H9 (cell line): ENCODE results near the gene RAB3A. TPM values are rescaled to one million over a fixed set of nuclear protein-coding genes. Genes with fewer than 3 reads are reported as not detected.

ENCODE experiments used
- DNase-seq: peaks from one replicate; pipeline ENCODE4 v3.0.0-alpha.2; 2017
- H2AFZ ChIP-seq: one replicate; pipeline ENCODE4 v1.6.1; 2013; ENCODE audit warnings: mild to moderate bottlenecking, low read length, control low read depth, moderate library complexity
- H2AK5ac ChIP-seq: 2 replicates; pipeline ENCODE4 v1.6.1; 2013; ENCODE audit warnings: low read length, control low read depth, mixed read lengths; ENCODE audit not compliant: insufficient read length
- H2BK120ac ChIP-seq: one replicate; pipeline ENCODE4 v1.6.1; 2013; ENCODE audit warnings: low read depth, mild to moderate bottlenecking, low read length, control low read depth, inconsistent platforms; ENCODE audit not compliant: poor library complexity, severe bottlenecking
- H2BK12ac ChIP-seq: 2 replicates; pipeline ENCODE4 v1.6.1; 2013; ENCODE audit warnings: low read length, control low read depth, mixed read lengths, low read depth; ENCODE audit not compliant: insufficient read length
- H2BK15ac ChIP-seq: 2 replicates; pipeline ENCODE4 v1.6.1; 2013; ENCODE audit warnings: low read depth, low read length, control low read depth
- H2BK20ac ChIP-seq: one replicate; pipeline ENCODE4 v1.6.1; 2013; ENCODE audit warnings: low read depth, mild to moderate bottlenecking, low read length, control low read depth, inconsistent platforms; ENCODE audit not compliant: poor library complexity, severe bottlenecking
- H2BK5ac ChIP-seq: 2 replicates; pipeline ENCODE4 v1.6.1; 2013; ENCODE audit warnings: low read length, control low read depth, mixed read lengths; ENCODE audit not compliant: insufficient read length
- H3K14ac ChIP-seq: 2 replicates; pipeline ENCODE4 v1.6.1; 2013; ENCODE audit warnings: low read length, control low read depth; ENCODE audit not compliant: insufficient read depth
- H3K18ac ChIP-seq: 2 replicates; pipeline ENCODE4 v1.6.1; 2013; ENCODE audit warnings: low read depth, mild to moderate bottlenecking, mixed read lengths, low read length, control low read depth; ENCODE audit not compliant: insufficient read length
- H3K23ac ChIP-seq: 2 replicates; pipeline ENCODE4 v1.6.1; 2013; ENCODE audit warnings: low read length, control low read depth, mixed read lengths, low read depth; ENCODE audit not compliant: insufficient read length
- H3K23me2 ChIP-seq: 2 replicates; pipeline ENCODE4 v1.6.1; 2013; ENCODE audit warnings: low read depth, mild to moderate bottlenecking, mixed read lengths, low read length, control low read depth; ENCODE audit not compliant: insufficient read length, poor library complexity, severe bottlenecking
- H3K27ac ChIP-seq: 2 replicates; pipeline ENCODE4 v1.5.1; 2013; ENCODE audit warnings: low read length, control low read depth, mixed read lengths, low read depth; ENCODE audit not compliant: insufficient read length
- H3K27me3 ChIP-seq: 2 replicates; pipeline ENCODE4 v1.6.1; 2013; ENCODE audit warnings: low read length, control low read depth, inconsistent platforms; ENCODE audit not compliant: insufficient read depth
- H3K4ac ChIP-seq: 2 replicates; pipeline ENCODE4 v1.6.1; 2013; ENCODE audit warnings: low read depth, mild to moderate bottlenecking, control low read depth, inconsistent platforms, low read length, moderate library complexity
- H3K4me1 ChIP-seq: 2 replicates; pipeline ENCODE4 v1.6.1; 2013; ENCODE audit warnings: low read length, control low read depth, inconsistent platforms; ENCODE audit not compliant: insufficient read depth
- H3K4me2 ChIP-seq: 2 replicates; pipeline ENCODE4 v1.6.1; 2013; ENCODE audit warnings: low read length, control low read depth, mixed read lengths; ENCODE audit not compliant: insufficient read length, insufficient read depth
- H3K56ac ChIP-seq: 2 replicates; pipeline ENCODE4 v1.6.1; 2013; ENCODE audit warnings: low read depth, mild to moderate bottlenecking, mixed read lengths, low read length, control low read depth; ENCODE audit not compliant: insufficient read length
- H3K79me1 ChIP-seq: 2 replicates; pipeline ENCODE4 v1.6.1; 2013; ENCODE audit warnings: low read depth, mild to moderate bottlenecking, moderate library complexity, low read length, control low read depth, inconsistent platforms; ENCODE audit not compliant: insufficient read depth, poor library complexity, severe bottlenecking
- H3K79me2 ChIP-seq: 2 replicates; pipeline ENCODE4 v1.6.1; 2013; ENCODE audit warnings: low read length, control low read depth, inconsistent platforms; ENCODE audit not compliant: insufficient read depth
- H3K9ac ChIP-seq: 2 replicates; pipeline ENCODE4 v1.6.1; 2013; ENCODE audit warnings: low read length, control low read depth, mixed read lengths; ENCODE audit not compliant: insufficient read length; ENCODE audit errors: extremely low read depth
- H3K9me3 ChIP-seq: one replicate; pipeline ENCODE4 v1.6.1; 2013; ENCODE audit warnings: low read depth, low read length, inconsistent platforms; ENCODE audit not compliant: control insufficient read depth
- H3T11ph ChIP-seq: one replicate; pipeline ENCODE4 v1.6.1; 2013; ENCODE audit warnings: mild to moderate bottlenecking, low read length, control low read depth, inconsistent platforms
- H4K20me1 ChIP-seq: one replicate; pipeline ENCODE4 v1.6.1; 2013; ENCODE audit not compliant: control insufficient read depth, insufficient read length, insufficient read depth
- H4K5ac ChIP-seq: 2 replicates; pipeline ENCODE4 v1.6.1; 2013; ENCODE audit warnings: low read depth, mild to moderate bottlenecking, mixed read lengths, low read length, control low read depth; ENCODE audit not compliant: insufficient read length
- H4K8ac ChIP-seq: replicated peaks from 2 replicates; pipeline ENCODE4 v1.6.1; 2013; ENCODE audit warnings: low read length, control low read depth, mixed read lengths, low read depth; ENCODE audit not compliant: insufficient read length
- H4K91ac ChIP-seq: 2 replicates; pipeline ENCODE4 v1.6.1; 2013; ENCODE audit warnings: low read depth, mild to moderate bottlenecking, moderate library complexity, mixed read lengths, low read length, control low read depth; ENCODE audit not compliant: insufficient read length
- H3K27ac Mint-ChIP-seq, 3 experiments: 2 replicates in 2 of 3; 3 replicates in 1 of 3; pipeline ENCODE4 v1.8.0; 2020 to 2021; ENCODE audit warnings: mixed read lengths in 3 of 3, mild to moderate bottlenecking in 1 of 3, moderate library complexity in 1 of 3
- H3K27me3 Mint-ChIP-seq: 2 replicates; pipeline ENCODE4 v1.8.0; 2021; ENCODE audit warnings: low read depth, mild to moderate bottlenecking, moderate library complexity, mixed read lengths
- H3K36me3 Mint-ChIP-seq, 3 experiments: 2 replicates in 2 of 3; 3 replicates in 1 of 3; pipeline ENCODE4 v1.8.0; 2020 to 2021; ENCODE audit warnings: low read depth in 3 of 3, mixed read lengths in 3 of 3; ENCODE audit not compliant: insufficient read depth in 1 of 3
- H3K4me1 Mint-ChIP-seq, 2 experiments: 2 replicates each; pipeline ENCODE4 v1.8.0; 2020; ENCODE audit warnings: mixed read lengths in 2 of 2
- H3K4me3 Mint-ChIP-seq, 2 experiments: 2 replicates in 1 of 2; 3 replicates in 1 of 2; pipeline ENCODE4 v1.8.0; 2020 to 2021; ENCODE audit warnings: mild to moderate bottlenecking in 2 of 2, mixed read lengths in 2 of 2, moderate library complexity in 1 of 2
- H3K9me3 Mint-ChIP-seq, 2 experiments: 2 replicates in 1 of 2; 3 replicates in 1 of 2; pipeline ENCODE4 v1.8.0; 2020; ENCODE audit warnings: mild to moderate bottlenecking in 2 of 2, mixed read lengths in 2 of 2, moderate library complexity in 1 of 2
- CTCF ChIP-seq: fragments of 200-600 bp; sonication (generic); conservative IDR thresholded peaks from 3 replicates; pipeline ENCODE4 v1.8.0; 2021; ENCODE audit warnings: antibody characterized with exemption, mild to moderate bottlenecking
- WGBS: extraction: QIAGEN DNeasy Blood & Tissue Kit; methylation state at CpG from one replicate; pipeline ENCODE4 v1.1.7; 2013; ENCODE audit warnings: missing lambda C conversion rate, low lambda C conversion rate, mixed read lengths; ENCODE audit not compliant: insufficient read length; ENCODE audit errors: extremely low coverage; 5-methylcytosine and 5-hydroxymethylcytosine counted together
- total RNA-seq: library from RNA; stranded (reverse); gene quantifications from 2 replicates; pipeline ENCODE4 v1.2.1, GENCODE V29; 2021

RAB3A gene
- total RNA-seq, 1 experiment from 2014 or later: 6.8 TPM

GRCh38 chr19:18219911-18220631 is 16.2 kb upstream of the RAB3A start:
- Mint-ChIP-seq H3K27me3 (peaks cover 9% of the 10 kb centered on the region), H3K9me3 (no peaks in the 10 kb centered on the region; a peak in 1 of 5 replicates), H3K27ac (no peak overlapping the region; a peak in 1 of 7 replicates), H3K4me3 (peak overlapping the region; percentile 42 to 58; a peak in 4 of 5 replicates), H3K4me1 (peaks cover 20 to 28% of the 10 kb centered on the region in 2 experiments), H3K36me3 (no peaks in the 10 kb centered on the region; a peak in 1 of 7 replicates)
- Histone ChIP-seq H3K18ac (no peak overlapping the region), H3K4ac (no peak overlapping the region), H3K79me2 (no peaks in the 10 kb centered on the region), H2BK5ac (no peak overlapping the region), H3T11ph (no peak overlapping the region), H3K23me2 (no peaks in the 10 kb centered on the region), H2AK5ac (no peak overlapping the region), H2AFZ (no peak overlapping the region), H3K23ac (no peak overlapping the region), H3K56ac (no peak overlapping the region), H2BK12ac (no peak overlapping the region), H2BK20ac (no peak overlapping the region), H3K4me2 (peak overlapping the region; percentile 3), H3K79me1 (no peaks in the 10 kb centered on the region), H4K5ac (no peak overlapping the region), H2BK15ac (no peak overlapping the region), H3K9ac (no peak overlapping the region), H3K9me3 (no peaks in the 10 kb centered on the region), H3K14ac (no peak overlapping the region), H3K4me1 (no peaks in the 10 kb centered on the region; the same call in 1 of the 2 replicates), H4K8ac (no peak overlapping the region), H4K91ac (no peak overlapping the region), H4K20me1 (no peaks in the 10 kb centered on the region), H3K27ac (no peak overlapping the region), H3K27me3 (no peaks in the 10 kb centered on the region; the same call in 1 of the 2 replicates), H2BK120ac (no peak overlapping the region)
- WGBS: no CpG with 5 or more reads among the region's 28 CpGs
- no peak for TF ChIP-seq CTCF
- DNase-seq: no peak
